Endothelial cell of umbilical vein (primary cell): ENCODE measurements around the gene ATG7.

Experiments used
- POLR2A ChIP-seq: IDR thresholded peaks from 2 replicates; pipeline ENCODE4 v1.6.1; 2012; ENCODE audit warnings: low read depth, mild to moderate bottlenecking, control low read depth, low read length
- POLR2AphosphoS5 ChIP-seq: IDR thresholded peaks from 2 replicates; pipeline ENCODE4 v1.6.1; 2012; ENCODE audit warnings: low read depth, mild to moderate bottlenecking, control low read depth, low read length, moderate library complexity; ENCODE audit not compliant: insufficient read depth
- TF ChIP-seq, protein P1 (sequence below), 2 donors: IDR thresholded peaks; 1 replicate in 1 of 2; 2 replicates in 1 of 2; pipeline ENCODE4 v1.5.1; 2011; ENCODE audit warnings: low read length in 2 of 2, mild to moderate bottlenecking in 2 of 2, moderate library complexity in 2 of 2, control low read depth in 1 of 2, inconsistent platforms in 1 of 2, low read depth in 1 of 2; ENCODE audit not compliant: insufficient read depth in 1 of 2; ENCODE audit errors: extremely low read depth in 1 of 2

DNA sequence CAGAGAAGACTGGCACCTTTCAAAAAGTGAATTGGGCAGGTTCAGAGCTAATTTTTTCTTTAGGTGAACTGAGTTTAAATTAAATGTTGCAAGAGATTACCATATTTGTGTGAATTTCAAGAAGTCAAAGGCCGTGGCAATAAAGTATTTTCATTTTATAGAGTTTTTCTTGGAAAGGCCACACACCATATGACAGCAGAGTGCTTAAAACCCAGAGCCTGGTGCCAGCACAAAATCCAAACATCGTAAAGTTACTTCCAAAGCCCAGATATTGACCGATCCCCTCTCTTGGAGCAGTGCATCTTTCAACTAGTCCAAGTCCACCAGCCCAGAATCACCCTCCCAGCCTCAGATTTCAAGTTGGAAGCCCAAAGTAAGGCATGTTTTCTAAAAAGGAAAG is 207.0 kb downstream of the ATG7 start:
- TF ChIP-seq, protein P1, sequence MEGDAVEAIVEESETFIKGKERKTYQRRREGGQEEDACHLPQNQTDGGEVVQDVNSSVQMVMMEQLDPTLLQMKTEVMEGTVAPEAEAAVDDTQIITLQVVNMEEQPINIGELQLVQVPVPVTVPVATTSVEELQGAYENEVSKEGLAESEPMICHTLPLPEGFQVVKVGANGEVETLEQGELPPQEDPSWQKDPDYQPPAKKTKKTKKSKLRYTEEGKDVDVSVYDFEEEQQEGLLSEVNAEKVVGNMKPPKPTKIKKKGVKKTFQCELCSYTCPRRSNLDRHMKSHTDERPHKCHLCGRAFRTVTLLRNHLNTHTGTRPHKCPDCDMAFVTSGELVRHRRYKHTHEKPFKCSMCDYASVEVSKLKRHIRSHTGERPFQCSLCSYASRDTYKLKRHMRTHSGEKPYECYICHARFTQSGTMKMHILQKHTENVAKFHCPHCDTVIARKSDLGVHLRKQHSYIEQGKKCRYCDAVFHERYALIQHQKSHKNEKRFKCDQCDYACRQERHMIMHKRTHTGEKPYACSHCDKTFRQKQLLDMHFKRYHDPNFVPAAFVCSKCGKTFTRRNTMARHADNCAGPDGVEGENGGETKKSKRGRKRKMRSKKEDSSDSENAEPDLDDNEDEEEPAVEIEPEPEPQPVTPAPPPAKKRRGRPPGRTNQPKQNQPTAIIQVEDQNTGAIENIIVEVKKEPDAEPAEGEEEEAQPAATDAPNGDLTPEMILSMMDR (IDR thresholded peaks at IDR 0.05; ENCODE audit: extremely low read depth in 1 of 2, insufficient read depth in 1 of 2, low read depth in 1 of 2, low read length in 2 of 2): no peak
- TF ChIP-seq POLR2A (no peak), POLR2AphosphoS5 (no peak)
